Ectodermal cell (in vitro differentiated cells): ENCODE measurements around the gene ZFP91.

ENCODE experiments used
- H3K27ac ChIP-seq: 2 replicates; pipeline ENCODE4 v1.7.0; 2013; ENCODE audit warnings: mild to moderate bottlenecking, low read depth, low read length; ENCODE audit not compliant: insufficient read depth, poor library complexity, severe bottlenecking
- H3K27me3 ChIP-seq: 2 replicates; pipeline ENCODE4 v1.7.0; 2013; ENCODE audit warnings: mild to moderate bottlenecking, low read length; ENCODE audit not compliant: insufficient read depth, control insufficient read depth, poor library complexity, severe bottlenecking
- H3K36me3 ChIP-seq: one replicate; pipeline ENCODE4 v1.7.0; 2013; ENCODE audit warnings: low read length; ENCODE audit not compliant: control insufficient read depth, insufficient read depth
- H3K4me1 ChIP-seq: one replicate; pipeline ENCODE4 v1.7.0; 2013; ENCODE audit warnings: low read length; ENCODE audit not compliant: control insufficient read depth, insufficient read depth
- H3K4me3 ChIP-seq: 2 replicates; pipeline ENCODE4 v1.7.0; 2013; ENCODE audit warnings: low read depth, low read length, control low read depth; ENCODE audit not compliant: insufficient read depth
- H3K9me3 ChIP-seq: 2 replicates; pipeline ENCODE4 v1.7.0; 2013; ENCODE audit warnings: mild to moderate bottlenecking, low read length, moderate library complexity; ENCODE audit not compliant: control insufficient read depth
- WGBS, 2 experiments: methylation state at CpG; one replicate each; pipeline ENCODE4 v1.1.7; 2013; ENCODE audit warnings: missing lambda C conversion rate in 2 of 2; 5-methylcytosine and 5-hydroxymethylcytosine counted together

Gene ZFP91

DNA sequence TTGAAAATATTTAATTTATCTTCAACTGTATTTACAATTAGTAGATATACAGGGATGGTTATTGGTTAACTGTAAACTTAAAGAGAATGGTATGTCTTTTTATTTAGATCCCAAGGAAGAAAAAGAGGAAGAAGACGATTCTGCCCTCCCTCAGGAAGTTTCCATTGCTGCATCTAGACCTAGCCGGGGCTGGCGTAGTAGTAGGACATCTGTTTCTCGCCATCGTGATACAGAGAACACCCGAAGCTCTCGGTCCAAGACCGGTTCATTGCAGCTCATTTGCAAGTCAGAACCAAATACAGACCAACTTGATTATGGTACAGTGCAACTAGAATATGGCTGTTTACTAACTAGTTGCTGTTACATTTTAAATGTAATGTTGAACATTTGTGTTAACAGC, 30.9 kb downstream of the ZFP91 start:
- WGBS, 2 experiments, result 89 to 97% methylated on average over 8 of the region's 8 CpGs
- Histone ChIP-seq H3K4me3 (no peak overlapping the region), H3K27ac (no peak overlapping the region), H3K9me3 (no peaks in the 10 kb centered on the region), H3K27me3 (no peaks in the 10 kb centered on the region), H3K4me1 (no peaks in the 10 kb centered on the region), H3K36me3 (peaks cover 21% of the 10 kb centered on the region)

DNA sequence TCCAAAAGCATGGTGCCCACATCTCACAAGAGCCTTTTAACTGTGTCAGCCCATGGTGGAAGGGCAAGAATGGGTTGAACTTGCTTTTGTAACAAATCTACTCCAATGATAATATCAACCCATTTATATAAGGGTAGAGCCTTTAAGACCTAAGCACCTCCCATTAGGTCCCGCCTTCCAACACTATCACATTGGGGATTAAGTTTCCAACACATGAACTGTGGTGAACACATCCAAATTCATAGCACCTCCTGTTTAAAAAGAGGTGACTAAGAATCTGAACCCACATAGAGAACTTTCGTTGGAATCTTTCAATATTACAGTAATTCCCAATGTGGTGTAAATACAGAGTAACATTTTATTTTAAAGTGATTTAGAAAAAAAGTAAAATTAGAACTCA, 34.4 kb downstream of the ZFP91 start:
- Histone ChIP-seq H3K9me3 (no peaks in the 10 kb centered on the region), H3K36me3 (peaks cover 36% of the 10 kb centered on the region), H3K4me3 (no peak overlapping the region), H3K27ac (no peak overlapping the region), H3K27me3 (no peaks in the 10 kb centered on the region), H3K4me1 (no peaks in the 10 kb centered on the region)
- WGBS, 2 experiments, result 92 to 97% methylated on average over 1 to 2 of the region's 2 CpGs

DNA sequence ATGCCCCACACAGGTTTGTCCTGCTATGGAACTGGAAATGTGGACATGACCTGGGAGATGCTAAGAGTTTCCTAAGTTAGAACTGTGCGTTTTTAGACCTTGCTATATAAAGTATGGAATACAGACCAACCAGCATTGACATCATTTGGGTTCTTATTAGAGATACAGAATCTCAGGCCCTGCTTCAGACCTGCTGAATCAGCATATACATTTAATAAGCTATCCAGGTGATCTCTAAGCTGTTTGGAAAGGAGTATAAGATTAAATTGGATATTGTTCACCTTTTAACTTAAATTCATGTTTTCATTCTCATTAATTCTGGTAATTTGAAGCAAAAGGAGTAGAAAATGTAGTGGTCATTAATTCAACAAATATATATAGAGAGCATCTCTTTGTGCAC, 36.7 kb downstream of the ZFP91 start:
- Histone ChIP-seq H3K4me3 (no peak overlapping the region), H3K27me3 (no peaks in the 10 kb centered on the region), H3K27ac (no peak overlapping the region), H3K9me3 (no peaks in the 10 kb centered on the region), H3K36me3 (peaks cover 35% of the 10 kb centered on the region), H3K4me1 (no peaks in the 10 kb centered on the region)
- 89 to 91% methylated on average over 1 of the region's 1 CpG for WGBS, 2 experiments

DNA sequence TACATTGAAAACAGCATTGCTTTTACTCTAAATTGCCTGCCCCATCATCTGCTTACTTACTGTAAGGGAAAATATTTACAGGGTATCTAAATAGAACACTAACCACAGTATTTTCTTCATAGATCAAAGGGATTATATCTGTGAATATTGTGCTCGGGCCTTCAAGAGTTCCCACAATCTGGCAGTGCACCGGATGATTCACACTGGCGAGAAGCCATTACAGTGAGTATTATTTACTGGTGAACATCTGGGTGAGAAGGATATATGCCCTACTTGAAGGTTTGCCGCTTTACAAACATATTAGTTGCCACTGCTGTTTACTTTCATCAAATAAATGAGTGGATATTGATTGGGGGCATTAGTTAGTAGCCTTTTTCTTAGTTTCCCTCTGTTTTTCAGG, 37.7 kb downstream of the ZFP91 start:
- H3K4me3 ChIP-seq, result no peak overlapping the region
- H3K4me1 ChIP-seq, result no peaks in the 10 kb centered on the region
- H3K27ac ChIP-seq, result no peak overlapping the region
- no peaks in the 10 kb centered on the region for H3K9me3 ChIP-seq
- peaks cover 27% of the 10 kb centered on the region for H3K36me3 ChIP-seq
- H3K27me3 ChIP-seq, result no peaks in the 10 kb centered on the region
- 97 to 98% methylated on average over 3 to 4 of the region's 4 CpGs for WGBS, 2 experiments

DNA sequence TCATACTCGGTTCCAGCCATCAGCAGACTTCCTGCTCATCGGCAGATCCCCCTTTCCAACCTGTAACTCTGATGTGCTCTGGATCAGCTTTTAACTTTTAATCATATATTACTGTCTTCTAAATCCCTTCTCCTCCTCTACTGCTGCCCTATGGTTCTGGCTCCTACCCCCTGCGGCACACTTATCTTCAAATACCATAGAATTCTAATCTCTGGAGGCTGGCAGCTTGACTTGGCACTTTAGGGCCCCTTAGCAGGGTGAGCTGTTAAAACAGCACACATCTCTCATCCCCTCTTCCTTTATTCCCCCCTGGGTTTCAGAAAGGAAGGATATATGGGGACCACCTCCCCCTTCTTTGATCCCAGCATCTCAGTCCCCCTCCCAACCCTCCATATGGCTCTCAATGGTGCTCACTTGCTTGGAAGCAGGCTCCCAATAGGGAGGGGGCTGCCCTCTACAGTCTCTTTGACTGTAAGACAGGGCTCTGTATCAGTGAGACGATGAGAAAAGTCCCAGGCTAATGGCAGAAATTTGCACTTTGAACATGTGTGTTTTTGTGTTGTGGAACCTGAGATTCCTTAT, 39.2 kb downstream of the ZFP91 start:
- H3K4me1 ChIP-seq, result no peaks in the 10 kb centered on the region
- no peaks in the 10 kb centered on the region for H3K27me3 ChIP-seq
- no peak overlapping the region for H3K4me3 ChIP-seq
- H3K9me3 ChIP-seq, result no peaks in the 10 kb centered on the region
- 91 to 93% methylated on average over 4 of the region's 4 CpGs for WGBS, 2 experiments
- H3K27ac ChIP-seq, result no peak overlapping the region
- peaks cover 21% of the 10 kb centered on the region for H3K36me3 ChIP-seq

DNA sequence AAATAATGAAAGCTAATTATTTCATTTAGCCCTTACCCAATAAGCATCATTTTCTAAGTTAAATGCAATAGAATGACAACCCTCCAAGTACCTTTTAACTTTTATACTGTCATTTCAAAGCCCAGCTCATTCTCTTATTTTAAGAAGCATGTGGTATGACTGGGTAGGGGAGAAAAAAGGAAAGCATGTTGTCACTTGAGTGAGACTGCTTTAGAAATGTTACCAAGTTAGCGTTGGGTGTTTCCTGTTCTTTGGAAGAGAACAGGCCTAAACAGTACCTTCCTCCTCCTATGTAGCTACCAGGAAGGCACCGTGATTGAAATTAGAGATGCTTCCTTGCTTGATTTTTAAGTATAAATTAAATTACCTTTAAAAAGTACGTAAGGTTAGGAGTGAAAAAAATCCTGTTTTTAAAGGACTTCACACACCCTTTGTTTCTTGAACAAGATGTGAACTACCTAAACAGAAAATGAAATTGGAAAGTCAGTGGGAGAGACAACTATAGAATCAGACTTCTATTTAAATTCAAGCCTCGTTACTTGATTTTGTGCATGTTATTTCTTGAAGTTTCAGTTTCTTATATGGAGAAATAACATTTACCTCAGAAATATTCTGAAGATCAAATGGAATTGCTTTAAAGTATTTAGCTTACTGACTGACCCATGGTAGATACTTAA, 42.9 kb downstream of the ZFP91 start:
- H3K36me3 ChIP-seq, result peaks cover 29% of the 10 kb centered on the region
- 94 to 100% methylated on average over 1 to 4 of the region's 4 CpGs for WGBS, 2 experiments

DNA sequence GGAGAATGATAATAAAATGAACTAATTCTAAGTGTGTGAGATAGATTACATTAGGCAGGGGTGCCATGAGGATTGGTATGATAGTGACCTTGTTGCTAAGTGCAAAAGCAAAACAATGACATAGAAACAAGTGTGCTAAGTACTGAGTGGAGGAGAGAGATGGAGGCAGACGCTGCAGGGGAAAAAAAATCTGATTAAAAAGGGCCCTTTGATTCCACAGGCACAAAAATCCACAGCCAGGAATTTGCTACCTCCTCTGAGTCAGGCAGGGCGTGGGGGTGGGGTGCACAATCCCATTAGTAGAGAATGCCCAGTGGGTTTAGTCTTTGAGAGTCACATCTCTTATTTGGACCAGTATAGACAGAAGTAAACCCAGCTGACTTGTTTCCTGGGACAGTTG, 43.5 kb downstream of the ZFP91 start, which contains the start of gene CNTF:
TSS of gene CNTF (plus strand) at position 322 of the 400 bp plus-strand sequence. CDS start 88 bp downstream, outside the sequence.
- H3K4me1 ChIP-seq, result no peaks in the 10 kb centered on the region
- H3K4me3 ChIP-seq, result no peak within 1 kb of the TSS
- no peak within 1 kb of the TSS for H3K27ac ChIP-seq
- peaks cover 23% of the 10 kb centered on the region for H3K36me3 ChIP-seq
- H3K9me3 ChIP-seq, result no peaks in the 10 kb centered on the region
- no peaks in the 10 kb centered on the region for H3K27me3 ChIP-seq
- 89 to 96% methylated on average over 2 of the region's 2 CpGs for WGBS, 2 experiments

More for the DNA sequence above, 42.9 kb downstream of the ZFP91 start:
- no peaks in the 10 kb centered on the region for H3K4me1 ChIP-seq
- H3K27ac ChIP-seq, result no peak overlapping the region
- no peaks in the 10 kb centered on the region for H3K27me3 ChIP-seq
- H3K9me3 ChIP-seq, result no peaks in the 10 kb centered on the region
- H3K4me3 ChIP-seq, result no peak overlapping the region

DNA sequence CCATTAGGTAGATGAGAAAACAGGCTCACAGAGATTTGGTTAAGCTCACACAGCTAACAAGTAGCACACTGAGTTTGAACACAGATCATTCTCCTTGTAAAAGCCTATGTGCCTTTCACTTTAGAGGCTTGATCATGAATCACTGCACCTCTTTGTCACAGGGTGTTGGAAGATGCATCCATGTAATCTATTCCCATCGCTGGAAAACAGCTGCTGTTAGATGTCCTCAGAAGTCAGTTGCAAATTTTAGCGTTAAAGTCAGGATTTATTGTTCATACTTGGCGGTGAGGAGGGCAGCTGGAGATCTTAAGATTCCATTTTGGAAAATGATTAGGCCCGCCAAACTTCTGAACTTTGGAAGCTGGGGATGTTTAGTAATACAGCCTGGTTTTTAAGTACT, 46.2 kb downstream of the ZFP91 start:
- no peak overlapping the region for H3K4me3 ChIP-seq
- H3K9me3 ChIP-seq, result no peaks in the 10 kb centered on the region
- H3K27ac ChIP-seq, result no peak overlapping the region
- H3K36me3 ChIP-seq, result peaks cover 18% of the 10 kb centered on the region
- WGBS, 2 experiments, result 97 to 98% methylated on average over 4 of the region's 4 CpGs
- no peaks in the 10 kb centered on the region for H3K27me3 ChIP-seq
- no peaks in the 10 kb centered on the region for H3K4me1 ChIP-seq

DNA sequence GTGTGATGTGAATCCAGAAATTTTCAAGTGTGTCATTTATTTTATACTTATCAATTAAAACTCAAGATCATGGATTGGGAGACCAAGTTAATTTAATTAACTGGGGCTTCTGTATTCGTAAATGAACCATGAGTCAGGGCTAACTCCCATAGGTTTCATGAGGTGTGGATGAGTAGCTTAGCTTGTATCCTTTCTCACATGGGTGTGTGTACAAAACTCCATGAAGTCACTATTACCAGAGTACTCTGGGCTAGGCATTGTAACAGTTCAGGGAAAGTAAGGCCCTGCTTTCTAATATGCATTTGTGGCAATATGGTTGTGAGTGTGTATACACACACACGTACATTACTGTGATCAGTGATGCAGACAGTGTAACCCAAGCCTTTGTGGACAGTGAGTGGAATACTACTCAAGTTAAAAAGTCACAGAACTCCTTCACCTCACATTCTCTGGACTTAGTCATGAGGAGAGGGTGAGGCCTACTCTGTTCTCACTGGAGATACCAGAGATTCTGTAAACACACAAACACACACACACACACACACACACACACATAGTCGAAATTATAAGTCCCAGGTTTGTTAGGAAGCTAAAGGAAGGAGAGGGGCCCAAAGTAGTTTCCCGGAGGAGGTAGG, 47.1 kb downstream of the ZFP91 start:
- Histone ChIP-seq H3K9me3 (no peaks in the 10 kb centered on the region), H3K27me3 (no peaks in the 10 kb centered on the region), H3K4me1 (no peaks in the 10 kb centered on the region), H3K27ac (no peak overlapping the region), H3K36me3 (peaks cover 18% of the 10 kb centered on the region), H3K4me3 (no peak overlapping the region)
- 98 to 100% methylated on average over 3 to 4 of the region's 4 CpGs for WGBS, 2 experiments

DNA sequence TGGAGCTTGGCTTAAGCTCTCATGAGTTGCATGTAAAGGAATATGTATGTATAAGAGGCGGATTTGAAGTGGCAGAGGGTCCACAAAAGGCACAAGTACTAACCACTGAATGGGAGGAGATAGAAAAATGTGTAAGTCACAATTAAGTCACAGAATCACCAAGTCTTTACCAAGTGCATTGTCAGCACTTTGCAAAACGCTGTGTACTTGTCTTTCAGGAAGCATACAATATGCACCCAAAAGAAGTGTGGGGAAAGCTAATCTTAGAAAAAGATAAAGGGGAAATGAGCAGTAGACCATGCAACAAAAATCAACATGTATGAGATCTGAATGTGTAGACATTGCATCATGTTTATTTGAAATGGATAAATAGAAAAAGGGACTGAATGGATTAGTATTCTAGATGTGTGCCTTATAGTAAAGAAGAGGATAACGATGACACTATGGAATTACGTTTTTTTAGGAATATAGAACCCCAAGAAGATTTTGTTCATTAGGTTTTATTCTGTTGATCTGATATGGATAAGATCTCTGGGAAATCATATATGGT, 48.1 kb downstream of the ZFP91 start:
- H3K27ac ChIP-seq, result no peak overlapping the region

More for the DNA sequence above, 48.1 kb downstream of the ZFP91 start:
- Histone ChIP-seq H3K4me1 (no peaks in the 10 kb centered on the region), H3K27me3 (no peaks in the 10 kb centered on the region), H3K4me3 (no peak overlapping the region), H3K9me3 (no peaks in the 10 kb centered on the region), H3K36me3 (peaks cover 18% of the 10 kb centered on the region)
- 92 to 94% methylated on average over 4 of the region's 4 CpGs for WGBS, 2 experiments
